Measurements from ENCODE around the gene ERBB2.

Gene ERBB2

DNA sequence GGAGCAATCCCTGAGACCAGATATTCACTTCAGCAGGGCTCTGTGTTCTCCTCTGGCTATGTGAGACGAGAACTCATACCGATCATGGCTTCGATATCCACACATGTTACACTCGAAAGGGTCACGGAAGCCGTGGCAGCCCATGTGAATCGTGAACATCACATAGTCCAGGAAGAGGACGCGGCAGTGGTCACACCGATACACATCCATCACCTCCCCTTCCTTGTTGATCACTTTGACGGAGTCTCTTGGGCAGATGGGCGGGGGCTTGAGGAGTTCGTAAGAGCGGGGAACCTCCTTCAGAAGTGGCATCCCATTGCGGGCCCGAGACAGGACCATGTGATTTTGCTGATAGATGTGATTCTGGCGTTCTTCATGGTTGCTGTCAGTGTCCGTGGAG is 65.9 kb downstream of the ERBB2 start:
- DNase-seq: no peak

DNA sequence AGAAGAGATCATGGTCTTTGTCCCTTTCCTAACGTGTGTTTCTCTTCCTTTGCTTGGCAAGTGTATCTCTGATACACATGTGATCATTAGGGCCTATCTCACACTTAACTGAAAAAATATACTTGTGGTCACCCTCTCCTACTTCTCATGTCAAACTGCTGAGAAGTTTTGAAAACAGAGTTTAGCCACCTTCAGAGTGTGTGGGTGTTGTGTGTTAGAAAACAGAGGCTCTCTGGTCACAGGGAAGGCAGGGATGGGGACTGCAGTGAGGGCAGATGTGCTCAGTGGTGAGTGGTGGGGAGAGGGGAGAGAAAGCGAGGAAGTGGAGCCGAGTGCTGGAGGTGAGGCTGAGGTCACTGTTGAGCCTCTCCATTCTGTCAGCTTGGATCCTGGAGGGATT is 67.3 kb downstream of the ERBB2 start:
- DNase-seq: no peak

DNA sequence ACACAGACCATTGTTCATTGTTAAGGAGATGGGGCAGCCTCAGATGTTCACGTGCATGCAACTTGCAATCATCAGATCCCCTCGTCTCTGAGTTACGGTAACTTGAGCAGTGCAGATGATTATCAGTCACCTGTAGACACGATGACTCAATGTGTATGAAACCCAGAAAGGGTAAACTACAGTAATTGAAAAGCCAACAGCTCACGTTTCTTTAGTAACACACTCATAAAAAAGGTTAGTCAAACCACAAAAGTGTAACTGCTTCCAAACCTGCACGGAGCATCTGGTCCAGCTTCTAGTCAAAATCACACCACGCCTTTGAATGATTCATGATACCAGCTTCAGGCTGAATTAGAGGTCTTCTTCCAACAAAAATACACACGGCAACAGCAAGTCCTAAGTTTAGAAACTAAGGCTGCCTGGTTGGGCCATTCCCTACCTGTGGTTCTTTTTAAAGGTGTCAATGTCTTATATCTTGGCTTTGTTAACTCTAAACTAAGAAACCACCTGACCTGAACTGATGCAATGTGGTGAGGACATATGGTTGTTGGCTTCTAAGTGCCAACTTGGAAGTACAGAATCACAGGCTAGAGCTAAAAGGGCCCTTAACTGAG is 70.2 kb downstream of the ERBB2 start:
- DNase-seq: peak; percentile 75

DNA sequence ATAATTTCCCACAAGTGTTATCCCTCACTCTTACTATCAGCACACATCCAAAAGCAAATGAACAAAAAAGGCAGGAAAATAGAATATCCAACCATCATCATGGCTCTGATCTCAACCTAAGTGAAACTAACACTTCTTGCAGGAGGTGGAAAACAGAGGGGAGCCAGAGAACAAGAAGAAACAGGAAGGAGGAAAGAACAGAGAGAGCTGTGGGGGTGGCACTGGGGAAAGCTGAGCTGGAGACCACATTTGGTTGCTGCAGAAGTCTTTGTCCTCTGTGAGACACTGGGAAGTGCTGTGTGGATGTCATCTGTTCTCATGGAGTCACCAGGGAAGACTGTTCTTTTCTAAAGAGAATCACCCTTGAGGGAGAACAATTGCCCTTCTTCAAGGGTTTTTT is 72.6 kb downstream of the ERBB2 start:
- peak; percentile 42 for DNase-seq

DNA sequence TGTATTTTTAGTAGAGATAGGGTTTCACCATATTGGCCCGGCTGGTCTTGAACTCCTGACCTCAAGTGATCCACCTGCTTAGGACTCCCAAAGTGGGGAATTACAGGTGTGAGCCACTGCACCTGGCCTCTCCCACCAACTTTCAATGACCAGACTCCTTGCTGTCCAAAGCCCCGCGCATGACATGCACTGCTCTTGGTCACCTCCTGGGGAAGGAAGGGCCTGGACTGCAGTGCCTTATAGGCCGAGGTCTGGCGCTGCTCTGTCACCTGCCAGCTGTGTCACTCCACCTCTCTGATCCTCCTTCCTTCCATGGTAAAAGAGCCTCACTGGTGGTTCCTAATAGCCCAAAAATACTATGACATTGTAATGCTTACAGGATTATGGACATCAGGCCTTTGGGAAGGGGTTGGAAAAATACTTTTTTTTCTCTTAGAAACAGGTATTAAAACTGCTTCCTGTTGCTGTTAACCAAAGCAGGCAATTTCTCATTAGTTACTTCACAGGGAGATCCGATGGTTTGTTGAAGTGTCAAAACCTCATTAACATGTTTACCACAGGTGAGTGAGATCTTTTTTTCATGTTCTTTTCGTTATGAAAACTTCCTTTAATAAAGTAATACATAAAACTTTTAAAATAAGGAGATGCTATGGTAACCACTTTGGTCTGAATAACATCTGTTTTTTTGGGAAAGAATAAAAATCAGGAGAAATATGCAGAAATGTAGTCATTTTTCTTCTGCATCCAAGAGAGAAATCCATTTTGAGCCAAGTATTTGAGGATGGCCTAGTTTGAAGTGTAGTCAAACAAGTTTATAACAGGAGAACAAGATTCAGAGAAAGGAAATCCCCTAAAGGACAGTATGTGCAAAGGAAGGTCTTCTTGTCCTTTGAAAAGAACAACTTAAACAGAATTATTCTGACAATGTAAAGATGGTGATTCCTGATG is 73.4 kb downstream of the ERBB2 start:
- peak; percentile 30 for DNase-seq

DNA sequence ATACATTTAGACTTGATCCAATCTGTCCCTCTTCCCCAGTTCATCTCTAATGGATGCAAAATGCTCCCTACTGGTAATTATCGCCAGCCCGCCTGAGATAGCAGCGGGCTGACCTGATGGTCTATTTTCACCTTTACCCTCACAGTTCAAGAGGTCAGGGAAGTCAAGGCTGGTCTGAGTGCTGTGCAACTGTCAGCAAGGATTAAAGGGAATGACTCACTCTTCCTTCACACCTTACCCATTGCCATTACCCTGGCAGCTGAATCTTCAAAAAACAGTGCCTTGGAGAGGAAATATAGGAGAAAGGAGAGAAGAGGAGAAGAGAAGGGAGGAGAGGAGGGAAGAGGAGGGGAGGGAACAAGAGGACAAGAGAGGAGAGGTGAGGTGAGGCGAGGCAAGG is 74.2 kb downstream of the ERBB2 start:
- peak; percentile 39 for DNase-seq

DNA sequence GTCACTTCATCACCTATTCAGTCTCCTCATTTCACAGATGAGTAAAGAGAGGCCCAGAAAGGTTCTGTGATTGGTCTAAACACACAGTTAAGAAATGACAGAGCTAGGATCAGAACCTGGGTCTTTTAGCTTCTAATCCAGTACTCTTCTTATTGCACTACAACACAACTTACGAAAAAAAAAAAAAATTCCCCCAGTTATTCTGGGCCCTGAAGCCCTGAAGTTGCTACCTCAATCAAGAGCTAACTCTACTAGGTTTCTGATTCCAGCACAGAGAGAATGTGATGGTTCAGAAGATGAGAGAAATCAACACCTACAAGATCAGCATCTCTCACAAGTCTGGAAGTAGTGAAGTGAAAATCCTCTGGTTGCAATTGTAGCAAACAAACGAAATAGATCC is 75.2 kb downstream of the ERBB2 start:
- no peak for DNase-seq

DNA sequence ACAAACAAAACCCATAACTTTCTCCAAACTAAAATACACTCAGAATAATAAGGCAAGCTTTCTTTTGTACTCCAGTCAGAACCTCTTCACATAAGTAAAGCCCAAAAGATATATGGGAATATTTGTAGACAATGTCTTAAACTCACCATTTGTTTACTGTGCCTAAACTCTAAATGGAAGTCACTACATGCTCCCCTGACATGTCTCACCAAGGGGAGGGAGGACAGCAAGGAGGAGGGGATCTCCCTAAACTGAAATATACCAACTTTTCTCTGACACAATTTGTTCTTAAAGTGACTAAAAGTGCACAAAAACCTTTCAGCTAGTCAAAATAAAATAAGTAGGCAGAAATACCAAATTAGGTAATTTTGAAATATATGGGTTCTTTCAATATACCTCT is 76.4 kb downstream of the ERBB2 start:
- DNase-seq: peak; percentile 46

DNA sequence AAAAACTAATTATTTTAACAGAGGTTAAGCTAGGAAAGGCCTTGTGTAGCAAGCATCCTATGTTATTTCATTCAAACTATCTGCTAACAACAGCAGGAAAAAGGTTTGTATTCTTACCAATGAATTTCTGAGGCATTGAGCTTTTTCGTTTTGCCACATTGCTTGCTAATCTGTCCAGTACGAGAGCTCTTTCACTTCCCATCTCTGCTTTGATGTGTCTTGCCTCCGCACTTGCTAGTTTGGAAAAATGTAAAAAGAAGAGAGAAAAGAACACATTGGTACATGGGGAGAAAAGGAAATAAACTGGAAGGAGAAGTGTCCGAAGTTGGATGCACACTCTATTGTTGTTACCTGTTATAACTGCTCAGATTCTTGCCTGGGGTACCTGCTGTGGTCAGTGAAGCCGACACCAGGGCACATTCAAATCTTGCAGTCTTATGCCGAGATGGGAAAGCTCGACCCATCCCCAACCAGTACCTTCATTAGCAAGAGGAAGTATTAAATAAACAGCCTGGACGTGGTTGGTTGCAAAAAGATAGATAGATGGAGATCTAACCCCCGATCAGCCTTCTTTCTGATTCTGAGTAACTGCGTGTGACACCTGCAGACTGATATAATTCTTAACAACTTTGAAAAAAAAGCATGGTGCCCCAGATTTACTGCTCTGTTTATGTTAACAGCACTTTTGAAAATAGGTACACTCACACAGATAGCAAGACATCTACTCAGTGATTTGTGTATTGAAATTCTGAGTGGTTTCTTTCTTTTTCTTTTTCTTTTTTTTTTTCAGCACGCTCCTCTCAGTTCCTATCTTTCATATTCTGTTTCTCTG is 77.9 kb downstream of the ERBB2 start:
- peak; percentile 40 for DNase-seq
